NCI-H146 treated with DMSO at 0.1 percent for 48 hours (cell line): Measurements from ENCODE around the gene CDC45.

Experiments used
- DNase-seq: peaks from one replicate; lab custom pipeline; 2025; ENCODE audit not compliant: unreplicated experiment; lab: John Stamatoyannopoulos, UW

The CDC45 gene

DNA sequence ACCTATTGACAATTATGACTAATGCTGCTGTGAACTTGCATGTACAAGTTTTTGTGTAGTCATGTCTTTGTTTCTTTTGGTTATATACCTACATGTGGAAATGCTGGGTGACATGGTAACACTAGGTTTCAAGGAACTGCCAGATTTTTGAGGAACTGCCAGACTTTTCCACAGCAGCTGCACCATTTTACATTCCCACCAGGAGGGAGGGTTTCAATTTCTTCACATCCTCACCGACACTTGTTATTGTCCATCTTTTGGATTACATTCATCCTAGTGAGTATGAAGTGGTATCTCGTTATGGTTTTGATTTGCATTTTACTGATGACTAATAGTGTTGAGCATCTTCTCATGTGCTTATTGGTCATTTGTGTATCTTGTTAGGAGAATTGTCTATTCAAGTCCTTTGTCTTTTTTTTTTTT is 31.2 kb downstream of the CDC45 start:
- no peak for DNase-seq

DNA sequence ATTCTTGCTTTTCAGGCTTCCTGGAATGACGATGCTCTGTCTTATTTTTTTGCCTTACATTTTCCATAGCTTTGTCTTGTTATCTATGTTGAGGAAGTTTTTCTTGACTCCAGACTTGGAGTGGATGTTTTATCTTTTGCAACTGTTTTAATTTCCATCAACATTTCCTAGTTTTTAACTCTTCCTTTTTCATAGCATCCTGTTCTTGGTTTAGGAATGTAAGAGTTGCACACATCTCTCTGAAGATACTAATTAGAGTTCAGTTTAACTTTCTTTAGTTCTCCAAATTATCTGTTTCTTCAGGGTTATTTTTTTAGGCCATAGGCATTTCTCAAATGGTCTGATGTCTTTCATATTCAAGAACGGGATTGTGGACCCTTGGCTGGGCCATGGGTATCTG is 34.1 kb downstream of the CDC45 start:
- no peak for DNase-seq

DNA sequence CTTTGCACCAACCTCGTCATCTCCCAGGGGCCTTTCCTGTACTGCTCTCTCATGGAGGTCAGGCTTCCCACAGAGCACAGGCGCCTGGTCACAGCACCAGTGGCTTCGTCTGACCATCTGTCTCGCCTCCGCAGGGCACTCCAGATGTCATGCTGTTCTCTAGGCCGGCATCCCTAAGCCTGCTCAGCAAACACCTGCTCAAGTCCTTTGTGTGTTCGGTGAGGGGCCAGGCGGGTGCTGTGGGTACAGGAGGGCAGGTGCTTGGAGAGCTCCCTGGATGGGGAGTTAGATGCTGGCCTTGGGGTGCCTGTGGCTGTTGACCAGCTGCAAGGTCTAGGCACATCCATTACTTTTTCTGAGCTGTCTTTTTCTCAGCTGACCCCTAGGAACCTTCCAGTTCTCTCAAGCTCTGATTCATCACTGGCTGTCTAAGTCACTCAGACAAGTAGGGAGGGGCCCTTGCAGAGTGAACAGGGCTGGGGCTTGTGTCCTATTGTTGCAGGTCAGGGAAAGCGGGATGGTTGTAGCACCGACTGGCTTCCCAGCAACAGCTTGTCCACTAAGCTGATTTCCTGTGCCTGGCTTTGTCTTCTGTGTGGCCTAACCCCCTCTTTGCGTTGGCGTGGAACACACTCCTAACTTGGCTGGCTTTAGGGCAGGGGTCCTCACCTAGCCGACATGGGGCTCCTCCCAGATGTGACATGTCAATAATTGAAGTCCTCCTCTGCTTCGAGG is 35.3 kb downstream of the CDC45 start:
- peak; percentile 94 for DNase-seq

DNA sequence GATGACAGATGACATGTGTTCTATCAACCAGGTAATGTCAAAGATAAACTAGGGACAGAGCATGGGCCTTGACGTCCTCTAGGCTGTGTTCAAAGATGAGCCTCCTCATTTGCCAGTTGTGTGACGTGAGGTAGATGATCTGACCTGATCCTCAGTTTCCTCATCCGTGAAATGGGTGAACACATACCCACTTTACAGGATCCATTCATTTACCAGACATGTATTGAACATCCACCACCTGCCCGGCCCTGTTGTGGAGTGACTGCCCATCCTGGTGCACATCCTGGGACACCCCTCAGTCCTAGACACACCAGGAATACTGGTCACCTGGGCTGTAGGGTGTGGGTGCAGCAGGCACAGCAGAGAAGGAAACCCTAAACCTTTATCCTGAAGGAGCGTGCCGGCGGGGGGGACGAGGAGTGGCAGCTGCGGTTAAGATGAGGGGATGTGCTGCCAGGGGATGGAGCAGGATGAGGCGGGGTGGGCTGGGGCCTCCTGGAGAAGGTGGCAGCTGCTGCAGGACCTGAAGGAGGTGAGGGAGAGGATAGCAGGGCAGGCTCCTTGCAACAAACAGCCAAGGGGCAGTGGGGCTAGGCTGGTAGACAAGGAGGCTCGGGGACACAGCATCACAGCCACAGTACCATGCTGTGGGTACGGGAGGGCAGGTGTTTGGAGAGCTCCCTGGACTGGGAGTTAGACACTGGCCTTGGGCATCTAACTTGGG is 36.1 kb downstream of the CDC45 start:
- no peak for DNase-seq

DNA sequence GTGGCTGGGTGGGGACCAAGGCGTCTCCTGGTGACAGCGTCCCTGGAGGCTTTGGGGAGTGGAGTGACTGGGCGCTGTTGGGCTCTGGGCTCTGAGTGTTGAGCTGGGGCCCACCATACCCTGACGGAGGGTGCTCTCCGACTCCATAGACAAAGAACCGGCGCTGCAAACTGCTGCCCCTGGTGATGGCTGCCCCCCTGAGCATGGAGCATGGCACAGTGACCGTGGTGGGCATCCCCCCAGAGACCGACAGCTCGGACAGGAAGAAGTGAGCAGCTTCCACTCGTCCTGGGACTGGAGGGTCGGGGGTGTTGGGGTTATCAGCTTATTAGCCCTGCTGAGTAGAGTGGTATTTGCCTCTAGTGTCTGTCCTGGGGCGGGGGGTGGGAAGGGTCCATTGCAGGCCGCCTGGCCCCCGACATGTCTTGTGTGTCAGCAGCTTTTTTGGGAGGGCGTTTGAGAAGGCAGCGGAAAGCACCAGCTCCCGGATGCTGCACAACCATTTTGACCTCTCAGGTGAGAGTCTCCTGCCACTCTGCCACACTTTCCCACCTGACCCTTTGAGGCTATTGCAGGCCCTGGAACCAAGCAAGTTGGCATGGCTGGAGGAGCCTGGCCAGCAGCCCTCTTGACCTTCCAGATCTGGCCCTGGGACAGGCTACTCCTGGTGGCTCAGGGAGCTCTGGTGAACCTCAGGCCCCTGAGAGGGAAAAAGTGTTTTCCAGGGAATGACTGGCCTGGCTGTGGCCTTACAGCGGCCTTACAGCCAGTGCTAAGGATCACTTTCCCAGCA is 36.9 kb downstream of the CDC45 start:
- DNase-seq = no peak

DNA sequence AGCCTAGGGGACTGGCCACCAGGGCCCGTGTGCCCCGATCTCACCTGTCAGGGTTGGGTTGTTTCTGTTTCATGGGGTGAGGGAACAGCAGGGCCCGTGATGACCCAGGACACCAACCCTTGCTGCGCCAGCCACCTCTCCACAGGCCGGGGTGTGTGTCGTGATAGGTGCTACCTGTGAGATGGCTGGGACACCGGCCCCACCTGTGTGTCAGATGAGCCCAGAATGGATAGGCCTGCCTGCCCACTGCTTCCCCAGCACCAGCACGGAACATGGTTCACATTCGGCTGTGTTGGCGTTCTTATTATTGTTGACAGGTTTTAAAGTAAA is 37.4 kb downstream of the CDC45 start:
- no peak for DNase-seq

DNA sequence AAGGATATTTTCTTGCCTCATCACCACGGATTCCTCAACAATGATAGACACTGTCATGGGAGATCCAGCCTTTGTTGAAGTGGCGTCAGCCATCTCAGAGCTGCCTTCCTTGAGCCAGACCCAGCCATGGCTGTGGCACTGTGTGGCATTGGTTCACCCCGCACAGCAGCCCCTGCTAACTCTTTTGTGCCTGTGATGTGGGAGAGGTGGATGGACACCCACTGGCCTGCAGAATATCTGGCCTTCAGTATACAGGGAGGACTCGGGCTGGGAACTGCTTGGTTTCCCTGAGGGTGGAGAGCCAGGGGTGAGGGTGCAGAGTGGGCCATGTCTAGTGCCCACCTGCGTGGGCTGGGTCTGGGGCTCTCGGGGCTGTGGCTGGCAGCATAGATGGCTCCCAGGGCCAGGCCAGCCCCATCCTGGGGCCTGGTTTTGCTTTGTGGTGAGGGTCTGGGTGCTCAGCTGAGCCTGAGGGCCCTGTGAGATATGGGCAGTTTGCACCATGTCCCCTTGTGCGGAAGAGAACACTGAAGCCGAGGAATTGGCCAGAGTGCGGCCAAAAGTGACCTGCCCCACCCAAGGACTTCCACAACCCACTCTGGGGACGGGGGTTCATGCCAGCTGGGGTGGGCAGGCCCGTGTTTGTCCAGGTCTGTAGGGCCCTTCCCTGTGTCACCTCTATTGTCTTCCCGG is 38.3 kb downstream of the CDC45 start:
- DNase-seq = no peak

DNA sequence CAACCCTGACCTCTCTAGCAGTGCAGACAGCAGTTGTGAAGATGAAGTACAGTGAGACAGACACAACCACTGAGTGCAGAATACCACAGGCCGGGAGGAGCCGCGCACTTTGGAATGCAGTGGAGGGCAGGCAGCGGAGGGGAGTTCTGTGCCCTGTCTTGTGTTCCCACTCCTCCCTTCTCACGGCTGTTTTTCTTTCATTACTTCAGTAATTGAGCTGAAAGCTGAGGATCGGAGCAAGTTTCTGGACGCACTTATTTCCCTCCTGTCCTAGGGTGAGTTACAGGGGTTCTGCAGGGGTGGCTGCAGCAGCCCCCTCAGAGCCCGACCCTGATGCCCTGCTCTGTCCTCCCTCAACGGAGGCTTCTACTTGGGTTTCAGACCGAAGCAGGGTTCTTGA is 38.9 kb downstream of the CDC45 start:
- DNase-seq = no peak

DNA sequence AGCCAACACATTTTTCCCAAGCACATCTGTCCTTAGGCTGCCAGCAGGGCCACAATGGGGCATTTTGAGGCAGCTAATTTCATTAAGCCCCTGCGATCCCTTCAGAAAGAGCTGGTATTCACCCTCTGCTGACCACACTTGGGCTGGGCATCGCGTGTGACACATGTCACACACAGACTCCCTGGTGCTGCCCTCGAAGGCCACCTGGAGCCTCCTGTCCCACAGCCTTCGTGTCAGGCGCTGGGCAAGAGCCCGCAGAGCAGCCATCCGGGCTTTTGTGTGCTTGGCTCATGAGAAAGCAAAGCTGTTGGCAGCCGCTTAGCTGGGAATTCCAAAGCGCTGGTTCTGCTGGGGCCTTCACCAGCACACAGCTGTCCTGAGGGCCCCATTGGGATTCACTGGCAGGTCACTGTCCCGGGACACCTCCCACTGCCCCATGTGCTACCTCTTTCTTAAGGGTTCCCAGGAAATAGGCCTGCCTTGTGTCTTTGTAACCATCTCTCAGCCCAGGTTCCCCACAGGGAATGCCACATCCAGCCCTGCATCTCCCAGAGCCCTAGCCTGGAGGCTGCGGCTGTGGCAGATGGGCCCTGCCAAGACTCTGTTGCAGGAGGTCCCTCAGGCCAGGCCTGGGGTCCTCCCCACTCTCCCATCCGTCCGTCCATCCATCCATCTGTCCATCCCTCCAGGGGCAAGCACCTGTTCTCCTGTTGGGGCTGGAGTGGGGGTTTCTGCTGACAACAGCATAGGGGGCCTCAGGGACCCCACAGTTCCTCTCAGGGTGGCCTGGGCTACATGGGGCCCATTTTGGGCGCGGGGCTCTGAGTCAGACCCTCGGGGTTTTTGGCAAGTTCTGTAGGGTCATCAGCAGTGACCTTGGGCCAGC is 39.6 kb downstream of the CDC45 start:
- no peak for DNase-seq

DNA sequence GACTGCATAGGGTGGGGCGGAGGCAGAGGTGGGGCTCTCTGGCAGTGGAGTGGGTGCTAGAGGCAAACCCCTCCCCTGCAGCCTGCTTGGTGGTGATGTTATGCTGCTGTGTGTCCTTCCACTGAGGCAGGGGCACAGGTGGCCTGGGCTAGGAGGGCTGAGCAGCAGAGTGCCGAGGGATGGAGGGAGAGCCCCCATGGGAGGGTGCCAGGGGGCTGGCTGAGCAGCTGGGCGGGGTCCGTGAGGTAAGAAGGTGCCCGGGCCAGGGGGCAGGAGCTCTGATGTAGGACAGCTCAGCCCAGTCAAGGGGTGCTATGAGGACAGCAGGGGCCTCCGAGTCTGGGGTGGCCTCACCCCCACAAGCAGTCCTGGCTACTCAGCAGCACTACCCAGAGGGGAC is 40.3 kb downstream of the CDC45 start:
- DNase-seq = no peak

DNA sequence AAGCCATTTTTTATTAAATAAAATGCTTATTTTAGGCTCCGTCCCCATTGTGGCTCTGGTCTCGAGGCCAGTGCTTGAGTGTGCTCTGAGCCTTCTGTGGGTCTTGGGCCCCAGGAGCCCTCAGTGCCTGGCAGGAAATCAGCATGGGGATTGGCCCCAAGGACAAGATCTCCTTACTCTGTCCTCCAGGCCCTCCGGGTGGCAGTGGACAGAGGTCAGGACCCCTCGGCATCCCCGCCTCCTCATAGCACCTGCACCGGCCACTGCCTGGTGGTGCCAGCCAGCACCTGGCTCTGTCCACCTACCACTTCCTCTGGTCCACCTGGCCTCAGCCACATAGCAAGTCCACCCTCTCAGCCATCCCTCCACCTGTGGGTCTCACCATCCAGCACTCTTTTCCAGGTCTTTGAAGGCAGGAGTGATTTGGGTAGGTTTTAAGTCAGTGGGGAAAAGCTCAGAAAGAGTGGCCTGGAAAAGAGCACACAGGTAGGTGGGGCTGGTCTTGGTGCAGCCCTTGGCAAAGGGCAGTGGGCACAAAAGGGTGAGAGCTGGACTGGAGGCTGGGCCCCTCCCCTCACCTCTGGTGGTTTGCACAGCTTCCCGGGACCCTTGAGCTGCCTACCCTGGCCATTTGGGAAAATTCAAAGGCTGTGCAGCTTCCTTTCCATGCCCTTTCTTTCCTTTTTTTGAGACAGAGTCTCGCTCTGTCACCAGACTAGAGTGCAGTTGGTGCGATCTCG is 41.0 kb downstream of the CDC45 start:
- no peak for DNase-seq

DNA sequence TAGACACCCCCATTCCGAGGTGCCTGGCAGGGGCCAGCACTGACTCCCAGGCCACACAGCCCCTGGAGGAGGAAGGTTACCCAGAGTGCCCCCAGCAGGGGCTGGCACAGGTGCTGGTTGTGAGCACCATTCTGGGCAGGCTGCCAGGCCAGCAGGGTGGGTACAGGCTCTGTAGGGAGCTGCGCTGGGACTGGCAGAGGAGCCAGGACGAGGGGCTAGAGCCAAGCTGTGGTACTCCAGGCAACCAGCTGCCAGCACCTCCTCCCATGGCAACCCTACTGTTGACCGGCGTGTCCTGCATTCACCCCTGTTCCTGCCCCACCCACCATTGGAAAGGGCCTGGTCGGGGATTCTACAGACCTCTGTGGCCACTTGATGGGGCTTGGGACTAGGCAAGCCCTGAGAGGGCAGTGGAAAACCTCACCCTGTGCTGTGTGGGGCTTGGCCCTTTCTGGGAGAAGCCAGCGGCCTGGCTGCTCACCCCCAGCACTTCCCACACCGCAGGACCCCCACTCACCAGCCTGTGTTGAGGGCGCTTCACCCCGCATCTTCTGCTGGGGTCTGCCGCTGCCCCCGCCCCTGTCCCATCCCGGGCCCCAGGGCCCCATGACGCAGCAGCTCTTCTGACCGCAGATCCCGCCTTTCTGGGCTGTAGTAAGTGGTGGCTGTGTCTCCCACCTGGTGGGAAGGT is 42.6 kb downstream of the CDC45 start:
- no peak for DNase-seq

DNA sequence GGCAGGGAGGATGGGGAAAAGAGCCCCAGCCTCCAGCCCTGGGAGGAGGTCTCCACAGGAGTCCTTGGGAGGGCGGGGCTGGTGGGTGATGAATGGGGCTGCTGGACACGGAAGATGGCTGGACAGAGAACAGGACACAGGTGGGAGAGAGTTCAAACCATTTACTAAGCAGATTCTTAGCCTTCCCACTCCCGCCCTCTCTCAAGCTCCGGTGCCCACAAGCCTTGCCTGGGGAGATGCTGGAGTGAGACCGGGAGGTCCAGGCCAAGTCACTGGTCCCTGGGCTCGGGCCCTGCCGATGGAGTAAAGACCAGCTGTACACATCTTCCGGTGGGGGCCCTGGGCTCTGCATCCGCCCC is 43.1 kb downstream of the CDC45 start:
- DNase-seq = no peak

DNA sequence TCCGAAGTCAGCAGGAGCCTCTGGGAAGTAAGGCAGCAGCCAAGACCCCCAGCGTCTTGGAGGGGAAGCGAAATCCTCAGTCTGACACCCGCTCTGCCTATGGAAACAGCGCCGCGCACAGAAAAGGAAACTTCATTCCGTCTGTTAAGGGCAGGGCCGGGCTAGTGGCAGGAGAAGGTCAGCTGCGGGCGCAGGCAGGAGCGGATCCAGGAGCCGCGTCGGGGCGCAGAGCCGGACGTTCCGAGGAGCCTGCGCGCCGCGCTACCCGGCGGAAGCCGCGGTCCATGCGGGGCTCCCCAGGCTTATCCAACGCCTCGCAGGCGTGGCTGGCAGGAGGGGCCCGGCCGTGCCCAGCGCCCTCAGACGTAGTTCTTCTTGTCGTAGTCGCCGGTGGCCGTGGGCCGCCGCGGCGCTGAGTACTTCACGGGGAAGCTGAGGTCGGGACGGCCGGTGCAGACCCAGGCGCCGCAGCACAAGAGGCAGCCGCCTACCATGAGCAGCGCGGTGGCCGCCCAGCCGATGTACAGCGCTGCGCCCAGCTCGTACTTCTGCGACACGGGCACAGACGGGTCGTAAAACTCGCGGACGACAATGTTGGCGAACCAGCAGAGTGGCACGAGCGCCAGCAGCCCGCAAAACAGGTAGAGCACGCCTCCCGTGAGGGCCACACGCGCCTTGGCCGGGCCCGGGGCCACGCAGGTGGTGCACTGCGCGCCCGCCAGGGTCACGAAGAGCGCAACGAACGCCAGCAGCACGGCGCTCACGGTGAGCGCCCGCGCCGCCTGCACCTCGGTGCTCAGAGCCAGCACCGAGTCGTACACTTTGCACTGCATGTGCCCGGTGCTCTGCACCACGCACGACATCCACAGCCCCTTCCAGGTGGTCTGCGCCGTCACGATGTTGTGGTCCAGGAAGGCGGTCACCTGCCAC is 43.8 kb downstream of the CDC45 start:
- no peak for DNase-seq

DNA sequence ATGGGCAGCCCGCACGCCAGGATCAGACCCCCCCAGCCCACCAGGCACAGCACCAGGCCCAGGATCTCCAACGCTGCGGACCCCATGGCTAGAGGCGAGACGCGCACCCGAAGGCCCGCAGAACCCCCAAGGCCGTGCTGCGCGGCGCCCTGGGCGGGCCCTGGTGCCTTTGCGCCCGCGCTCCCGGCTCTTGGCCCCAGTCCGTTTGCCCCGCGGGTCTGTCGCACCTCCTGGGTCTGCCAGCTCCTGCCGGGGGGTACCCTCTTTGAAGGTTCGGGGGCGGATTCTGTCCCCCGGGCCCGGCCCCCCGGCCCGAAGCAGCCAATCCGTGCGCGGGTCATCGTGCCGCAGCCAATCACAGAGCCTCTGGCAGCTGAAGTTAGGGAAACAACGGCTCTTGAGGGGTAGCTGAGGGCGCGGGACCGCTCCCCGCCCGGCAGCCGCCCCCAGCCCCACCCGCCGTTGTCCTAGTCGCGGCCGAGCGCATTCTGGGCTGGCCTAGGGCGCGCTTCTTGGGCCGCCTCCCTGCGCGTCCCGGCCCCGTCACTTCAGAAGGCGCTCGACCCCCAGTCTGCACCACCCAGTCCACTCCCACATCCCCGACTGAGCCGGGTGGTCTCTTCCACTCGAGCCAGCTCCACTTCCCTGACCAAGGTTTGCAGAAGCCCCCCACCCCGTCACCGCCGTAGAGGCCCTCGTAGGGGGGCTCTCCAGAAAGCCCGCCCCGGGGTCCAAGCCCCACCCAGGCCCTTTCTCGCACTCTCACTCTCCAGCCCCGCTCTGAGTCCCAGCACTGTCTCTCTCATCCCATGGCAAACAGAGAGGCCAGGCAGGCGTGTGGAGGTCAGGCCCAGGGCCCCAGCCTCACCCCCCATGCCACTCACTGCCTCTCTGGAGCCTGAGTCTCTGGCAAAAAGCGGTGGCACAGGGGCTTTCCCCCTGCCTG is 44.7 kb downstream of the CDC45 start, which contains the start of gene CLDN5:
TSS of gene CLDN5 (minus strand) at position 241 of the 946 bp plus-strand sequence. CDS start at position 86, 155 bp downstream.
- DNase-seq = no peak

DNA sequence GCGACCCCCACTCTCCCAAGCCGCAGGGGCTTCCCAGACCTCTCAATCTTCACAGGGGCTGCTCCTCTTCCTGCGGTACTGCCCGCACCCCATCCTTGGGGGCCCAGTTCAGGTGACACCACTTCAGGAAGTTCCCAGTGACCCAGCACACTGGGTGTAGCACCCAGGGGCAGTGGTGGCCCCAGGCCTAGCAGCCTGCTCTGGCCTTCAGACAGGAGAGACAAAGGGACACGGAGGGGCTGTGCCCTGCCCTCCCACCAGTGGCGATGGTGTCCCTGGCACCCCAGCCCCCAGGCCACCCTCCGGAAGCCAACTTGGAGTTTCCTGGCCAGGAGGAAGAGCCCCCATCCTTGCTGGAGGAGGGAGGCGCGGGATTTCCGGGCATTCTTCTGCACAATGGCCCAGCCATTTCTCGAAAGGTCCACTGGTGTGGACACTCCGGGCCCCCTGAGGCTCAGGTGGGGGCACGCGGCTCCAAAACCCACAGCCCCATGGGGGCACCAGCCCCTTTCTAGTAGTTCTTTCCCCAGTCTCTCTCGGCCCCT is 45.5 kb downstream of the CDC45 start:
- DNase-seq = no peak

DNA sequence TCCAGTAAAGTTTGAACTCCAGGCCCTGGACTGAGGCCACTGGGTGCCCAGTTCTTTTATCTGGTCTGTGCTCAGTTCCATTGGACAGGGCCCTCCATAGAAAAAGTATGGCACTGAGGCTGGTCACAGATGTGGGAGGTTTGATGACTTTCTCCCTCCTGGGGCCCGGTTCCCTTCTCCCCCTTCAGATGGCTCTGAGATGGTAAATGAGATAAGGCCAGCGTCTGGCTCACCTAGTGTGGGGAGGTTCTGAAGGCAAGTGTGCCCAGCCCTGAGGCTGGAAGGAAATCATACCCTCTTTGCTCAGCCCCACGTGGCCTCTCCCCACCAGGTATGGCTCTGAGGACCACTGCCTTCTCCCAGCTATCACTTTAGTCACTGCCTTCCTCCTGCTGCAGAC is 45.9 kb downstream of the CDC45 start:
- DNase-seq = no peak
